ENCODE results near the gene FIGN.

GRCh38 chr2:163658556-163658955, 77.3 kb downstream of the FIGN start:
- TF ChIP-seq CTCF (IDR thresholded peaks at IDR 0.05), result no peak
- no peak for TF ChIP-seq ESRRA (CRISPR knock-in tag; IDR thresholded peaks at IDR 0.05; ENCODE audit: borderline replicate concordance)
